Endodermal cell (in vitro differentiated cells): ENCODE results near the gene TTC13. TPM values are rescaled to one million over a fixed set of nuclear protein-coding genes. Genes with fewer than 3 reads are reported as not detected.

Source experiments
- DNase-seq: peaks from one replicate; pipeline ENCODE4 v3.0.0-alpha.2; 2017
- H3K27ac ChIP-seq: 2 replicates; pipeline ENCODE4 v1.5.1; 2013; ENCODE audit warnings: mild to moderate bottlenecking, low read depth, low read length, moderate library complexity
- H3K27me3 ChIP-seq: 2 replicates; pipeline ENCODE4 v1.6.1; 2013; ENCODE audit warnings: mild to moderate bottlenecking, low read length, moderate library complexity; ENCODE audit not compliant: insufficient read depth, control insufficient read depth, poor library complexity, severe bottlenecking
- H3K36me3 ChIP-seq: 2 replicates; pipeline ENCODE4 v1.7.0; 2013; ENCODE audit warnings: mild to moderate bottlenecking, low read length, moderate library complexity; ENCODE audit not compliant: control insufficient read depth, insufficient read depth
- H3K4me1 ChIP-seq: one replicate; pipeline ENCODE4 v1.7.0; 2013; ENCODE audit warnings: low read length; ENCODE audit not compliant: control insufficient read depth, insufficient read depth
- H3K4me3 ChIP-seq: 2 replicates; pipeline ENCODE4 v1.5.1; 2013; ENCODE audit warnings: mild to moderate bottlenecking, low read length, moderate library complexity
- H3K9ac ChIP-seq: 2 replicates; pipeline ENCODE4 v1.6.1; 2013; ENCODE audit warnings: mild to moderate bottlenecking, low read length, moderate library complexity; ENCODE audit not compliant: poor library complexity, severe bottlenecking; ENCODE audit errors: extremely low read depth
- H3K9me3 ChIP-seq: 2 replicates; pipeline ENCODE4 v1.6.1; 2013; ENCODE audit warnings: mild to moderate bottlenecking, low read length, moderate library complexity; ENCODE audit not compliant: control insufficient read depth
- H3K27ac Mint-ChIP-seq: 2 replicates; pipeline ENCODE4 v1.8.0; 2020; ENCODE audit warnings: mixed read lengths
- H3K27me3 Mint-ChIP-seq: 2 replicates; pipeline ENCODE4 v1.8.0; 2021; ENCODE audit warnings: mild to moderate bottlenecking, mixed read lengths; ENCODE audit not compliant: insufficient read depth
- H3K36me3 Mint-ChIP-seq: 2 replicates; pipeline ENCODE4 v1.8.0; 2020; ENCODE audit warnings: low read depth, mixed read lengths
- H3K4me1 Mint-ChIP-seq: 2 replicates; pipeline ENCODE4 v1.8.0; 2020; ENCODE audit warnings: mixed read lengths
- H3K4me3 Mint-ChIP-seq: 2 replicates; pipeline ENCODE4 v1.8.0; 2020; ENCODE audit warnings: mild to moderate bottlenecking, moderate library complexity, mixed read lengths
- H3K9me3 Mint-ChIP-seq: 2 replicates; pipeline ENCODE4 v1.8.0; 2020; ENCODE audit warnings: mild to moderate bottlenecking, mixed read lengths
- CTCF ChIP-seq: fragments of 200-600 bp; sonication (generic); conservative IDR thresholded peaks from 2 replicates; pipeline ENCODE4 v1.5.0; 2021; ENCODE audit warnings: antibody characterized with exemption, mild to moderate bottlenecking
- WGBS, 2 experiments: methylation state at CpG; one replicate each; pipeline versions ENCODE4 v1.1.5 to v1.1.7; 2013; ENCODE audit warnings: missing lambda C conversion rate in 2 of 2, mixed read lengths in 1 of 2; ENCODE audit not compliant: insufficient coverage in 1 of 2, insufficient read length in 1 of 2; 5-methylcytosine and 5-hydroxymethylcytosine counted together
- total RNA-seq, 2 donors: library from RNA; stranded (reverse); fragmentation: NEBNext Ultra II Directional in 1 of 2; extraction: Animal tissue kit (Norgen Biotek cat#: 25700) in 1 of 2; gene quantifications; 2 replicates in 1 of 2; 3 replicates in 1 of 2; pipeline ENCODE4 v1.2.1, GENCODE V29; 2021

Gene TTC13
- total RNA-seq, 2 donors from 2014 or later, result 12.4 to 14.5 TPM

- peaks cover 4% of the 10 kb centered on the region for H3K36me3 ChIP-seq
- Mint-ChIP-seq H3K36me3 (no peaks in the 10 kb centered on the region), H3K27me3 (peaks cover 23% of the 10 kb centered on the region), H3K9me3 (no peaks in the 10 kb centered on the region), H3K27ac (no peak overlapping the region), H3K4me3 (no peak overlapping the region), H3K4me1 (peaks cover 4% of the 10 kb centered on the region)
- no peak overlapping the region for H3K9ac ChIP-seq
- H3K4me3 ChIP-seq, result no peak overlapping the region
- no peak for DNase-seq
- no peaks in the 10 kb centered on the region for H3K4me1 ChIP-seq
- TF ChIP-seq CTCF, result no peak
- H3K9me3 ChIP-seq, result no peaks in the 10 kb centered on the region
- H3K27me3 ChIP-seq, result no peaks in the 10 kb centered on the region
- 96 to 100% methylated on average over 4 to 5 of the region's 5 CpGs for WGBS, 2 experiments
- H3K27ac ChIP-seq, result no peak overlapping the region
Observed at GRCh38 chr1:230965535-230965934, 13.1 kb downstream of the TTC13 start.

DNA sequence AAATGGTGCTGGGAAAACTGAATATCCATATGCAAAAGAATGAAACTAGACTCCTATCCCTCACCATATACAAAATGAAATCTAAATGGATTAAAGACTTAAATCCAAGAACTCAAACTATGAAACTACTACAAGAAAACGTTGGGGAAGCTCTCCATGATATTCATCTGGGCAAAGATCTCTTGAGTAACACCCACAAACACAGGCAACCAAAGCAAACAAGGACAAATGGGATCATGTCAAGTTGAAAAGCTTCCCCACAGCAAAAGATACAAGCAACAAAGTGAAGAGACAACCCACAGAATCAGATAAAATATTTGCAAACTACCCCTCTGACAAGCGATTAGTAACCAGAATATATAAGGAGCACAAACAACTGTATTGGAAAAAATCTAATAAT, 13.8 kb downstream of the TTC13 start:
- Mint-ChIP-seq H3K4me1 (peaks cover 4% of the 10 kb centered on the region), H3K4me3 (no peak overlapping the region), H3K27ac (no peak overlapping the region), H3K36me3 (no peaks in the 10 kb centered on the region), H3K9me3 (no peaks in the 10 kb centered on the region), H3K27me3 (peaks cover 18% of the 10 kb centered on the region)
- WGBS, 2 experiments, result 0 to 46% methylated on average over 1 to 2 of the region's 2 CpGs
- H3K4me3 ChIP-seq, result no peak overlapping the region
- no peak overlapping the region for H3K27ac ChIP-seq
- H3K9ac ChIP-seq, result no peak overlapping the region
- no peak for DNase-seq
- no peaks in the 10 kb centered on the region for H3K9me3 ChIP-seq
- no peaks in the 10 kb centered on the region for H3K4me1 ChIP-seq
- no peaks in the 10 kb centered on the region for H3K27me3 ChIP-seq
- H3K36me3 ChIP-seq, result peaks cover 2% of the 10 kb centered on the region
- no peak for TF ChIP-seq CTCF

DNA sequence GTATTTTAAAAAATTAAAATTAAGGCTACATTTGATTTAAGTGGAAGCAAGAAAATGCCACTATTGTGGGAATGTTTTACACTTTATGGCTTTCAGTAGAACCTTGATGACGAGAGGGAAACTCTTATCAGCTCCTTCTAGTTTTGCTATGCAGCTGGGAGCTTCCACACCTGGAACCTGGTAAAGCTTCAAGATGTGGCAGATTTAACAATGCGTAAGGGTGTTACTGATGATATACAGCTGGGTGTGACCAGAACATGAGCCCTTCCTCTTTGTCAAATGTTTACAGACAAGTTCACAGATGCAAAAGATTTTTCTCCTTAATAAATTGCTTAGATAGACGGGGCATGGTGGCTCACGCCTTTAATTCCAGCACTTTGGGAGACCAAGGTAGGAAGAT, 20.3 kb downstream of the TTC13 start:
- Mint-ChIP-seq H3K4me1 (no peaks in the 10 kb centered on the region), H3K4me3 (no peak overlapping the region), H3K27ac (no peak overlapping the region), H3K9me3 (no peaks in the 10 kb centered on the region), H3K36me3 (peaks cover 11% of the 10 kb centered on the region), H3K27me3 (peaks cover 5% of the 10 kb centered on the region)
- Histone ChIP-seq H3K4me3 (no peak overlapping the region), H3K4me1 (no peaks in the 10 kb centered on the region), H3K27ac (no peak overlapping the region), H3K9ac (no peak overlapping the region), H3K36me3 (peaks cover 5% of the 10 kb centered on the region), H3K27me3 (no peaks in the 10 kb centered on the region), H3K9me3 (no peaks in the 10 kb centered on the region)
- 85 to 87% methylated on average over 4 of the region's 4 CpGs for WGBS, 2 experiments
- no peak for DNase-seq
- TF ChIP-seq CTCF, result no peak
